PC-9 (cell line): Measurements from ENCODE around the gene ROMO1. TPM values are rescaled to one million over a fixed set of nuclear protein-coding genes. Genes with fewer than 3 reads are reported as not detected.

Experiments
- BruUV-seq: library from RNA; stranded (reverse); fragments of 400-500 nt; replicated peaks from 2 replicates; lab custom pipeline; 2021; lab: Mats Ljungman, UMichigan
- CTCF ChIA-PET: fragments of 300-600 bp; sonication (Branson Sonifier 250); formaldehyde crosslinking; loops from one replicate; lab custom pipeline; 2022; ENCODE audit warnings: antibody characterized with exemption; lab: Charles Lee
- POLR2A ChIA-PET: fragments of 300-600 bp; sonication (Branson Sonifier 250); formaldehyde crosslinking; loops from one replicate; lab custom pipeline; 2022; ENCODE audit warnings: antibody characterized with exemption; ENCODE audit not compliant: unreplicated experiment; lab: Charles Lee
- DNase-seq, 2 experiments: peaks; one replicate each; pipeline versions ENCODE4 v3.0.0 to v3.0.0-alpha.2; 2015 to 2022; ENCODE audit warnings: mixed read lengths in 1 of 2
- H2AFZ ChIP-seq: fragments of 200-600 bp; sonication (generic); 2 replicates; pipeline ENCODE4 v1.8.1; 2017; ENCODE audit warnings: antibody characterized with exemption
- H3F3A ChIP-seq: fragments of 200-600 bp; sonication (generic); 2 replicates; pipeline ENCODE4 v1.8.1; 2017; ENCODE audit warnings: antibody characterized with exemption, mild to moderate bottlenecking, low read depth; ENCODE audit not compliant: insufficient read depth
- H3K27ac ChIP-seq: fragments of 200-600 bp; sonication (generic); 2 replicates; pipeline ENCODE4 v1.6.1; 2016; ENCODE audit warnings: mixed run types
- H3K27me3 ChIP-seq: fragments of 200-600 bp; sonication (generic); 2 replicates; pipeline ENCODE4 v1.6.1; 2016; ENCODE audit warnings: low read depth, mixed run types; ENCODE audit not compliant: insufficient read depth
- H3K36me3 ChIP-seq: fragments of 200-600 bp; sonication (generic); 2 replicates; pipeline ENCODE4 v1.6.1; 2016; ENCODE audit warnings: low read depth, mixed run types
- H3K4me1 ChIP-seq: fragments of 200-600 bp; sonication (generic); replicated peaks from 2 replicates; pipeline ENCODE4 v1.6.1; 2016; ENCODE audit warnings: mixed run types; ENCODE audit not compliant: insufficient read depth
- H3K4me2 ChIP-seq: fragments of 200-600 bp; sonication (generic); 2 replicates; pipeline ENCODE4 v1.6.1; 2017; ENCODE audit warnings: mixed run types
- H3K4me3 ChIP-seq: fragments of 200-600 bp; sonication (generic); 2 replicates; pipeline ENCODE4 v1.6.1; 2016; ENCODE audit warnings: mixed run types
- H3K79me2 ChIP-seq: fragments of 200-600 bp; sonication (generic); 2 replicates; pipeline ENCODE4 v1.6.1; 2017; ENCODE audit warnings: low read depth, mixed run types
- H3K9me2 ChIP-seq: fragments of 200-600 bp; sonication (generic); 2 replicates; pipeline ENCODE4 v1.8.1; 2017; ENCODE audit warnings: mild to moderate bottlenecking; ENCODE audit not compliant: insufficient read depth
- H3K9me3 ChIP-seq: fragments of 200-600 bp; sonication (generic); 2 replicates; pipeline ENCODE4 v1.8.1; 2016; ENCODE audit warnings: low read depth; ENCODE audit not compliant: insufficient read depth
- H4K20me1 ChIP-seq: fragments of 200-600 bp; sonication (generic); 2 replicates; pipeline ENCODE4 v1.8.1; 2017; ENCODE audit not compliant: insufficient read depth
- EZH2 ChIP-seq: fragments of 200-600 bp; sonication (generic); IDR thresholded peaks from 2 replicates; pipeline ENCODE4 v1.8.0; 2017; ENCODE audit warnings: antibody characterized with exemption, low read depth
- intact Hi-C: fragments of 100-400 bp; cut with micrococcal nuclease; formaldehyde crosslinking; loops from one replicate; pipeline ENCODE4 v1.10.0; 2022; ENCODE audit not compliant: unreplicated experiment
- total RNA-seq: library from RNA; stranded (reverse); gene quantifications from 2 replicates; pipeline ENCODE4 v1.2.3, GENCODE V29; 2021
- TF ChIP-seq, protein P1 (sequence below): fragments of 200-600 bp; sonication (generic); conservative IDR thresholded peaks from 2 replicates; pipeline ENCODE4 v1.6.1; 2017; ENCODE audit warnings: mixed run types, antibody characterized with exemption, mild to moderate bottlenecking, moderate library complexity

ROMO1 gene
- total RNA-seq, 1 experiment from 2014 or later, result 175 TPM

DNA sequence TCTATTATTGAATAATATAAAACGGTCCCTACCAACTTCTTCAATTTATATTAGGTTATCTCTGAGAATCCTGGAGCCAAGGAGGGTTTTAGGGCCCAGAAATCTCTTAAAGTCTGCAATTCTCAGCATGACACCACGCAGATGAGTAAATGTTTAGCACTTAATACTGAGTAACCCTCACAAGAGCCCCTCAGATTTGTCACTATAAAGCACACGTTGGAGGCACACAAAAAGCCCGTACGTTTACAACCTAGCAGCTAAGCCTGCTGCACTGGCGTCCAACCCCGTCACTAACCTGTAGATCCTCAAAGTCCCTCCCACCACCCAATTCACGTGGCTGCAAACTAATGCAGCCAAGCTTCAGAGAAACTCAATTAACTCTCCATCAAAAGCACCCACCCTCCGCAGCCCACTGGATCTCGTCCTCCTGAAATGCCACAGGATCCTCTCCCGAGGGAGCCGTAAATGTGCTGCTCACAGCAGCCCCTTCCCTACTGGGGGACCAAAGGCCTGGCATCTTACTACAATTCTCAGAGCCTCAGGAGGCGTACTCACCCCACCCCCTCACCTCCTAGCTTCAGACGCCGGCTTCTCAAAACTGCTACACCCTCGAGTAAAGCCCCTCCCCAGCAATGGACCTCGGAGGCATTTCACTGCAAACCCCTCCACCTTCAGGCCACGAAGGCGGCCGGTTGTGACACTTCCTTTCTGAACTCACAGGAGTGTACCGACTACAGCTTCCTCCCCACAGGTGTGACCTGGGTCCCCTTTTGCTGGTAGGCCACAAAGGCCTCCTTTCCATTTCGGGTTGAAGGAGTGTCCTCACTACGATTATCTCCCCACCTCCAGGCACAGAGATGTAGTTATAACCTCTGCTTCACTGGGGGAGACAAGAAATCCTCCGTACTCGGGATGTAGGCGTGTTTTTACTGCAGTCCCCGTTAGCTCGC, 35.4 kb upstream of the ROMO1 start:
- Histone ChIP-seq H2AFZ (peak overlapping the region; percentile 97), H3F3A (peaks cover 16% of the 10 kb centered on the region), H3K4me1 (peaks cover 42% of the 10 kb centered on the region), H3K4me3 (peak overlapping the region; percentile 99), H3K9me2 (no peaks in the 10 kb centered on the region), H3K36me3 (no peaks in the 10 kb centered on the region), H3K27me3 (no peaks in the 10 kb centered on the region), H3K79me2 (peaks cover 59% of the 10 kb centered on the region), H3K4me2 (peak overlapping the region; percentile 87), H4K20me1 (peaks cover 53% of the 10 kb centered on the region), H3K27ac (peak overlapping the region; percentile 86), H3K9me3 (no peaks in the 10 kb centered on the region)
- POLR2A ChIA-PET, result interaction anchor here (0.5 to 0.7 kb wide), 4 partner anchors 68 to 291 kb away, joined by 3 to 5 read pairs (median 3); partner anchors contain the start of gene SCAND1
- TF ChIP-seq, protein P1, sequence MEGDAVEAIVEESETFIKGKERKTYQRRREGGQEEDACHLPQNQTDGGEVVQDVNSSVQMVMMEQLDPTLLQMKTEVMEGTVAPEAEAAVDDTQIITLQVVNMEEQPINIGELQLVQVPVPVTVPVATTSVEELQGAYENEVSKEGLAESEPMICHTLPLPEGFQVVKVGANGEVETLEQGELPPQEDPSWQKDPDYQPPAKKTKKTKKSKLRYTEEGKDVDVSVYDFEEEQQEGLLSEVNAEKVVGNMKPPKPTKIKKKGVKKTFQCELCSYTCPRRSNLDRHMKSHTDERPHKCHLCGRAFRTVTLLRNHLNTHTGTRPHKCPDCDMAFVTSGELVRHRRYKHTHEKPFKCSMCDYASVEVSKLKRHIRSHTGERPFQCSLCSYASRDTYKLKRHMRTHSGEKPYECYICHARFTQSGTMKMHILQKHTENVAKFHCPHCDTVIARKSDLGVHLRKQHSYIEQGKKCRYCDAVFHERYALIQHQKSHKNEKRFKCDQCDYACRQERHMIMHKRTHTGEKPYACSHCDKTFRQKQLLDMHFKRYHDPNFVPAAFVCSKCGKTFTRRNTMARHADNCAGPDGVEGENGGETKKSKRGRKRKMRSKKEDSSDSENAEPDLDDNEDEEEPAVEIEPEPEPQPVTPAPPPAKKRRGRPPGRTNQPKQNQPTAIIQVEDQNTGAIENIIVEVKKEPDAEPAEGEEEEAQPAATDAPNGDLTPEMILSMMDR, result no peak
- no peak for TF ChIP-seq EZH2
- DNase-seq, result peak; percentile 40 to 44
- no TSS peak for BruUV-seq
- CTCF ChIA-PET, result interaction anchor here (0.7 kb wide), 1 partner anchor 133 kb away, joined by 3 read pairs; no protein-coding TSS in a partner anchor
- intact Hi-C loops, result loop anchor here (2.0 to 5.0 kb wide), 3 partner anchors 47 to 96 kb away; partner anchors contain the start of gene RBM39

DNA sequence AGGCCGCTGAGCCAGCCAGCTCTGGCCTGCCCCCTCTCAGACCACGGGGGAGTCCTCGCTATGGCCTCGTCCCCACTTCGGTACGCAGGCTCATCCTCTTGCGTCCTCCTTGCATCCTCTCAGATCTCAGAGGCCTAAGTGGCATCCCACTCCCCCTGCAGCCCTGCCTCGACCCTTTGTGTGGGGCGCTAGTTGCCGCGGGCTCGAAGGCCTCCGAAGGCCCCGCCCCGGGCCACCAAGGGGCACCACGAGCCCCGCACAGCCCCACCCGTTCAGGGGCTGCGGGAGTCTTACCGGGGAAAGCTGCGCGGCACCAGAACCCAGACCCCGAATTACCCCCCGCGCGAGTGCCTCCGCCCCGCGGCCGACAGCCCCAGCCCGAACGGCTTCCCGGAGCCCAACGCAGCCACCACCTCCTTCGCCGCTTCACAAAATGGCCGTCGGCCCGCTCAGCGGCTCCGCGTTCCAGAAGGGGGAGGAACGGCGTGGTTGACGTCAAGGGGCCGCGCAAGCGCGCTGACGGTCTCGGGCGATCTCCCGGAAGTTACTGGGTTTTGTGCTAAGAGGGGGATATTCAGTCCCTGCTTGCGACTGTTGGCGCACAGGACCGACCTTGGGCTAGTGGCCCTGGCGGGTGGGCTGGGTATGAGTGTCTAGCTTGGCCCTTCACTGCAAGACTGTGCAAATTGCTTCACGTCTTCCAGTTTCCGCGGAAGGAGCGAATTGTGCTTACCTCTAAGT, 34.6 kb upstream of the ROMO1 start, which contains the start of the genes CPNE1 and RBM12:
Gene CPNE1 (minus strand): TSS at position 435 of the 741 bp plus-strand sequence. CDS start 31,977 bp downstream, outside the sequence.
Gene RBM12 (minus strand): TSS at position 435 of the 741 bp plus-strand sequence. CDS start 9,578 bp downstream, outside the sequence.
- peaks cover 37% of the 10 kb centered on the region for H3K4me1 ChIP-seq
- intact Hi-C loops, result loop anchor here (5.0 kb wide), 2 partner anchors 78 to 97 kb away; partner anchors contain the start of gene RBM39
- no peaks in the 10 kb centered on the region for H3K9me3 ChIP-seq
- peak; percentile 80 to 94 for DNase-seq
- TF ChIP-seq, protein P1, result no peak
- TF ChIP-seq EZH2, result no peak
- peaks cover 51% of the 10 kb centered on the region for H3K79me2 ChIP-seq
- no peaks in the 10 kb centered on the region for H3K27me3 ChIP-seq
- CTCF ChIA-PET, result interaction anchor here (0.5 to 0.9 kb wide), 4 partner anchors 46 to 361 kb away, joined by 3 to 7 read pairs (median 4); no protein-coding TSS in a partner anchor
- peaks cover 16% of the 10 kb centered on the region for H3F3A ChIP-seq
- BruUV-seq, result no TSS peak
- H3K4me3 ChIP-seq, result peak within 1 kb of the TSS; percentile 99
- H4K20me1 ChIP-seq, result peaks cover 46% of the 10 kb centered on the region
- peak within 1 kb of the TSS; percentile 86 for H3K27ac ChIP-seq
- H3K36me3 ChIP-seq, result no peaks in the 10 kb centered on the region
- POLR2A ChIA-PET, result interaction anchor here (0.5 to 1.0 kb wide), 3 partner anchors 49 to 290 kb away, joined by 3 to 22 read pairs (median 3); partner anchors contain the start of genes SCAND1 and SPAG4
- H3K4me2 ChIP-seq, result peak within 1 kb of the TSS; percentile 87
- H2AFZ ChIP-seq, result peak within 1 kb of the TSS; percentile 97
- H3K9me2 ChIP-seq, result no peaks in the 10 kb centered on the region
